Endodermal cell (in vitro differentiated cells): Measurements from ENCODE around the gene PGA4. TPM values are rescaled to one million over a fixed set of nuclear protein-coding genes. Genes with fewer than 3 reads are reported as not detected.

ENCODE experiments used
- DNase-seq: peaks from one replicate; pipeline ENCODE4 v3.0.0-alpha.2; 2017
- H3K27ac ChIP-seq: 2 replicates; pipeline ENCODE4 v1.5.1; 2013; ENCODE audit warnings: mild to moderate bottlenecking, low read depth, low read length, moderate library complexity
- H3K27me3 ChIP-seq: 2 replicates; pipeline ENCODE4 v1.6.1; 2013; ENCODE audit warnings: mild to moderate bottlenecking, low read length, moderate library complexity; ENCODE audit not compliant: insufficient read depth, control insufficient read depth, poor library complexity, severe bottlenecking
- H3K36me3 ChIP-seq: 2 replicates; pipeline ENCODE4 v1.7.0; 2013; ENCODE audit warnings: mild to moderate bottlenecking, low read length, moderate library complexity; ENCODE audit not compliant: control insufficient read depth, insufficient read depth
- H3K4me1 ChIP-seq: one replicate; pipeline ENCODE4 v1.7.0; 2013; ENCODE audit warnings: low read length; ENCODE audit not compliant: control insufficient read depth, insufficient read depth
- H3K4me3 ChIP-seq: 2 replicates; pipeline ENCODE4 v1.5.1; 2013; ENCODE audit warnings: mild to moderate bottlenecking, low read length, moderate library complexity
- H3K9ac ChIP-seq: 2 replicates; pipeline ENCODE4 v1.6.1; 2013; ENCODE audit warnings: mild to moderate bottlenecking, low read length, moderate library complexity; ENCODE audit not compliant: poor library complexity, severe bottlenecking; ENCODE audit errors: extremely low read depth
- H3K9me3 ChIP-seq: 2 replicates; pipeline ENCODE4 v1.6.1; 2013; ENCODE audit warnings: mild to moderate bottlenecking, low read length, moderate library complexity; ENCODE audit not compliant: control insufficient read depth
- H3K27ac Mint-ChIP-seq: 2 replicates; pipeline ENCODE4 v1.8.0; 2020; ENCODE audit warnings: mixed read lengths
- H3K27me3 Mint-ChIP-seq: 2 replicates; pipeline ENCODE4 v1.8.0; 2021; ENCODE audit warnings: mild to moderate bottlenecking, mixed read lengths; ENCODE audit not compliant: insufficient read depth
- H3K36me3 Mint-ChIP-seq: 2 replicates; pipeline ENCODE4 v1.8.0; 2020; ENCODE audit warnings: low read depth, mixed read lengths
- H3K4me1 Mint-ChIP-seq: 2 replicates; pipeline ENCODE4 v1.8.0; 2020; ENCODE audit warnings: mixed read lengths
- H3K4me3 Mint-ChIP-seq: 2 replicates; pipeline ENCODE4 v1.8.0; 2020; ENCODE audit warnings: mild to moderate bottlenecking, moderate library complexity, mixed read lengths
- H3K9me3 Mint-ChIP-seq: 2 replicates; pipeline ENCODE4 v1.8.0; 2020; ENCODE audit warnings: mild to moderate bottlenecking, mixed read lengths
- WGBS, 2 experiments: methylation state at CpG; one replicate each; pipeline versions ENCODE4 v1.1.5 to v1.1.7; 2013; ENCODE audit warnings: missing lambda C conversion rate in 2 of 2, mixed read lengths in 1 of 2; ENCODE audit not compliant: insufficient coverage in 1 of 2, insufficient read length in 1 of 2; 5-methylcytosine and 5-hydroxymethylcytosine counted together
- total RNA-seq, 2 donors: library from RNA; stranded (reverse); fragmentation: NEBNext Ultra II Directional in 1 of 2; extraction: Animal tissue kit (Norgen Biotek cat#: 25700) in 1 of 2; gene quantifications; 2 replicates in 1 of 2; 3 replicates in 1 of 2; pipeline ENCODE4 v1.2.1, GENCODE V29; 2021
- TF ChIP-seq, protein P1 (sequence below): fragments of 200-600 bp; sonication (generic); conservative IDR thresholded peaks from 2 replicates; pipeline ENCODE4 v1.5.0; 2021; ENCODE audit warnings: antibody characterized with exemption, mild to moderate bottlenecking

Gene PGA4
- total RNA-seq, 2 donors from 2014 or later: 0.62 TPM; not detected in 1

DNA sequence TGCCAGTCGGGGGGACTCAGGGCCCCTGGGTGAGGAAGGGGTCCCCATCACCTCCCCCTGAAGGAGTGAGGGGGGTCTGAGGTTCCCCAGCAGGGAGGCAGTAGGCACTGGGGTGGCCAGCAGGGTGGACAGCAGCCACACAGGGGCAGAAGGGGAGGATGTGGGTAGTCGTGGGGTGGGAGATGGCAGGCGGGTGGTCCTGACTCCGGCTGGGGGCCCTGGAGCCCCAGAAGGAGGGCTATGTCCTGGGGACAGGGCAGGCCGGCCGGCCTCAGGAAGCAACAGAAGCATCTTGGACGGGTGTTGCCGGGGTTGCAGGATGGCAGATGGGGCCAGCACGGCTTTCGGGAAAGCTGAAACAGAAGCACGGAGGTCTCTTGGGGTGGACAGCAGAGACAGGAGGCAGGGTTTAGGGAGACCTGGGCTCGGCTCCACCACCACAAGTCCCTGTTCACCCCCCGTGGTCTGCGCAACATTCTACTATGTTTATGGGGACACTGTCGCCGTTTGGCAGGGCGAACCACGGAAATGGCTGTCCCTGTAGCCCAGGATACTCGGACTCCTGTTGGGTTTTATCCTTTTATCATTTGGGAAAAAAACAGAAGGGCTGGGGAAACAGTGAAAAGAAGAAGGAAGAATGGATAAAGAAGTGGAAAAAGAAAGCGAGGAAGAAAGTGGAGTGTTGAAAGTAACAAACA lies 58.9 kb downstream of the PGA4 start:
- no peaks in the 10 kb centered on the region for H3K4me1 ChIP-seq
- H3K27ac ChIP-seq: no peak overlapping the region
- no peak overlapping the region for H3K4me3 Mint-ChIP-seq
- 90 to 94% methylated on average over 13 to 20 of the region's 20 CpGs for WGBS, 2 experiments
- no peaks in the 10 kb centered on the region for H3K27me3 ChIP-seq
- TF ChIP-seq, protein P1, sequence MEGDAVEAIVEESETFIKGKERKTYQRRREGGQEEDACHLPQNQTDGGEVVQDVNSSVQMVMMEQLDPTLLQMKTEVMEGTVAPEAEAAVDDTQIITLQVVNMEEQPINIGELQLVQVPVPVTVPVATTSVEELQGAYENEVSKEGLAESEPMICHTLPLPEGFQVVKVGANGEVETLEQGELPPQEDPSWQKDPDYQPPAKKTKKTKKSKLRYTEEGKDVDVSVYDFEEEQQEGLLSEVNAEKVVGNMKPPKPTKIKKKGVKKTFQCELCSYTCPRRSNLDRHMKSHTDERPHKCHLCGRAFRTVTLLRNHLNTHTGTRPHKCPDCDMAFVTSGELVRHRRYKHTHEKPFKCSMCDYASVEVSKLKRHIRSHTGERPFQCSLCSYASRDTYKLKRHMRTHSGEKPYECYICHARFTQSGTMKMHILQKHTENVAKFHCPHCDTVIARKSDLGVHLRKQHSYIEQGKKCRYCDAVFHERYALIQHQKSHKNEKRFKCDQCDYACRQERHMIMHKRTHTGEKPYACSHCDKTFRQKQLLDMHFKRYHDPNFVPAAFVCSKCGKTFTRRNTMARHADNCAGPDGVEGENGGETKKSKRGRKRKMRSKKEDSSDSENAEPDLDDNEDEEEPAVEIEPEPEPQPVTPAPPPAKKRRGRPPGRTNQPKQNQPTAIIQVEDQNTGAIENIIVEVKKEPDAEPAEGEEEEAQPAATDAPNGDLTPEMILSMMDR: no peak
- H3K9ac ChIP-seq: no peak overlapping the region
- no peak overlapping the region for H3K4me3 ChIP-seq
- H3K36me3 Mint-ChIP-seq: peaks cover 30% of the 10 kb centered on the region
- peaks cover 11% of the 10 kb centered on the region for H3K36me3 ChIP-seq
- peaks cover 13% of the 10 kb centered on the region for H3K27me3 Mint-ChIP-seq
- no peak overlapping the region for H3K27ac Mint-ChIP-seq
- DNase-seq: no peak
- H3K4me1 Mint-ChIP-seq: peaks cover 9% of the 10 kb centered on the region
- peaks cover 5% of the 10 kb centered on the region for H3K9me3 Mint-ChIP-seq
- peaks cover 7% of the 10 kb centered on the region for H3K9me3 ChIP-seq

Other genes with a start within 250 kb of the PGA4 start
- gene CD5, start 119.9 kb upstream of the PGA4 start, total RNA-seq: not detected
- gene VPS37C, start 60.9 kb upstream of the PGA4 start, total RNA-seq: 10 to 100 TPM; 23.9 to 26.7 TPM
- gene PGA3, start 18.8 kb upstream of the PGA4 start, total RNA-seq: not detected
- gene PGA5, start 18.8 kb downstream of the PGA4 start, total RNA-seq: under 1 TPM; 0.75 to 0.93 TPM
- 10 to 100 TPM in 1 of 2 donors, 1 to 10 TPM in 1; 7.2 to 13.3 TPM for gene VWCE, start 73.0 kb downstream of the PGA4 start, total RNA-seq
- 100 to 1,000 TPM; 244 to 251 TPM for gene DDB1, start 110.8 kb downstream of the PGA4 start, total RNA-seq
- 100 to 1,000 TPM in 1 of 2 donors, 10 to 100 TPM in 1; 93.7 to 116 TPM for gene TKFC, start 110.9 kb downstream of the PGA4 start, total RNA-seq
- gene CYB561A3, start 139.5 kb downstream of the PGA4 start, total RNA-seq: 10 to 100 TPM; 17.3 to 22.8 TPM
- 10 to 100 TPM; 26.5 to 29.3 TPM for gene TMEM138, start 140.0 kb downstream of the PGA4 start, total RNA-seq
- gene TMEM216, start 170.2 kb downstream of the PGA4 start, total RNA-seq: 10 to 100 TPM; 22.6 to 26.6 TPM
- 100 to 1,000 TPM; 108 to 117 TPM for gene CPSF7, start 207.6 kb downstream of the PGA4 start, total RNA-seq
- 10 to 100 TPM; 41.4 to 45.4 TPM for gene SDHAF2, start 207.8 kb downstream of the PGA4 start, total RNA-seq